Measurements from ENCODE around the gene SSH2. TPM values are rescaled to one million over a fixed set of nuclear protein-coding genes. Genes with fewer than 3 reads are reported as not detected.

Gene SSH2
- total and polyA plus RNA-seq, 4 donors = 7.5 to 14.1 (median 11.2) TPM

GRCh38 chr17:29847527-29848400 lies 82.3 kb downstream of the SSH2 start (continued):
- no peak for TF ChIP-seq ZBTB33 (IDR thresholded peaks at IDR 0.05)
- TF ChIP-seq HNF4A (conservative IDR thresholded peaks at IDR 0.05) = no peak
- no peak for TF ChIP-seq REST (IDR thresholded peaks at IDR 0.05)
- no peak for TF ChIP-seq TAF1 (conservative IDR thresholded peaks at IDR 0.05)

GRCh38 chr17:29847118-29847517 lies 82.9 kb downstream of the SSH2 start:
- H3K36me3 ChIP-seq (ENCODE audit: control insufficient read depth in 4 of 4, insufficient read depth in 3 of 4, low read depth in 1 of 4, low read length in 3 of 4) = no peaks in the 10 kb centered on the region
- TF ChIP-seq EGR1 (IDR thresholded peaks at IDR 0.05; ENCODE audit: low read depth in 2 of 2) (no peak), REST (IDR thresholded peaks at IDR 0.05) (no peak), SP1 (IDR thresholded peaks at IDR 0.05) (no peak), CTCF (IDR thresholded peaks at IDR 0.05; ENCODE audit: low read depth, low read length, missing input control) (no peak), ZBTB33 (IDR thresholded peaks at IDR 0.05) (no peak), JUND (IDR thresholded peaks at IDR 0.05) (no peak), HNF4G (IDR thresholded peaks at IDR 0.05) (no peak), YY1 (IDR thresholded peaks at IDR 0.05) (no peak), NR2F2 (IDR thresholded peaks at IDR 0.05) (no peak), FOXA2 (IDR thresholded peaks at IDR 0.05) (no peak), FOXA1 (IDR thresholded peaks at IDR 0.05) (no peak), TAF1 (conservative IDR thresholded peaks at IDR 0.05) (no peak), MAX (IDR thresholded peaks at IDR 0.05) (no peak), GABPA (IDR thresholded peaks at IDR 0.05 in 1 of 2, conservative IDR thresholded peaks at IDR 0.05 in 1 of 2) (no peak)
- no peak overlapping the region for H3K9ac ChIP-seq (ENCODE audit: low read depth in 1 of 2, low read length in 2 of 2)
- no peaks in the 10 kb centered on the region for H3K27me3 ChIP-seq (ENCODE audit: control insufficient read depth in 4 of 4, insufficient read depth in 4 of 4, low read length in 3 of 4)
- no peak overlapping the region for H3K4me3 ChIP-seq (ENCODE audit: low read depth in 1 of 3, low read length in 3 of 3)
- H3K27ac ChIP-seq (ENCODE audit: low read depth in 1 of 2, low read length in 2 of 2) = no peak overlapping the region
- 96% methylated on average over 3 of the region's 3 CpGs for WGBS
- DNase-seq (ENCODE audit: low spot score) = no peak
- H3K9me3 ChIP-seq (ENCODE audit: control insufficient read depth in 4 of 4, low read length in 3 of 4) = no peaks in the 10 kb centered on the region
- no peaks in the 10 kb centered on the region for H3K4me1 ChIP-seq (ENCODE audit: control insufficient read depth in 4 of 4, insufficient read depth in 4 of 4, low read length in 3 of 4)
